ENCODE measurements around the gene B3GAT1.

GRCh38 chr11:134356656-134357544 lies 55.1 kb downstream of the B3GAT1 start:
- TF ChIP-seq, protein P1, sequence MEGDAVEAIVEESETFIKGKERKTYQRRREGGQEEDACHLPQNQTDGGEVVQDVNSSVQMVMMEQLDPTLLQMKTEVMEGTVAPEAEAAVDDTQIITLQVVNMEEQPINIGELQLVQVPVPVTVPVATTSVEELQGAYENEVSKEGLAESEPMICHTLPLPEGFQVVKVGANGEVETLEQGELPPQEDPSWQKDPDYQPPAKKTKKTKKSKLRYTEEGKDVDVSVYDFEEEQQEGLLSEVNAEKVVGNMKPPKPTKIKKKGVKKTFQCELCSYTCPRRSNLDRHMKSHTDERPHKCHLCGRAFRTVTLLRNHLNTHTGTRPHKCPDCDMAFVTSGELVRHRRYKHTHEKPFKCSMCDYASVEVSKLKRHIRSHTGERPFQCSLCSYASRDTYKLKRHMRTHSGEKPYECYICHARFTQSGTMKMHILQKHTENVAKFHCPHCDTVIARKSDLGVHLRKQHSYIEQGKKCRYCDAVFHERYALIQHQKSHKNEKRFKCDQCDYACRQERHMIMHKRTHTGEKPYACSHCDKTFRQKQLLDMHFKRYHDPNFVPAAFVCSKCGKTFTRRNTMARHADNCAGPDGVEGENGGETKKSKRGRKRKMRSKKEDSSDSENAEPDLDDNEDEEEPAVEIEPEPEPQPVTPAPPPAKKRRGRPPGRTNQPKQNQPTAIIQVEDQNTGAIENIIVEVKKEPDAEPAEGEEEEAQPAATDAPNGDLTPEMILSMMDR (IDR thresholded peaks at IDR 0.05): no peak
- no peak for TF ChIP-seq ZFX (IDR thresholded peaks at IDR 0.05; ENCODE audit: borderline replicate concordance)
